ENCODE data around the gene MRPS11. TPM values are rescaled to one million over a fixed set of nuclear protein-coding genes. Genes with fewer than 3 reads are reported as not detected.
"Not testable (repeated sequence)": the region's sequence is repeated elsewhere in the genome, so short reads cannot be mapped to it uniquely, and the experiment has no call there.

The MRPS11 gene
- total RNA-seq, 3 donors from 2014 or later: 23.4 to 26.7 (median 25.6) TPM

GRCh38 chr15:88511161-88511560, 43.7 kb downstream of the MRPS11 start:
- no peaks in the 10 kb centered on the region for H3K27me3 ChIP-seq
- no peak for DNase-seq (ENCODE audit: low spot score in 2 of 2)
- no peaks in the 10 kb centered on the region for H3K9me3 ChIP-seq
- no peaks in the 10 kb centered on the region for H3K4me1 ChIP-seq
- intact Hi-C loops (cut with DNase I; ENCODE audit: low total_unique reads): no loop called here
- H3K36me3 ChIP-seq: no peaks in the 10 kb centered on the region
- H3K4me3 ChIP-seq: no peak overlapping the region
- TF ChIP-seq POLR2A (IDR thresholded peaks at IDR 0.05): no peak
- no peak for TF ChIP-seq POLR2AphosphoS5 (IDR thresholded peaks at IDR 0.05)
- no peak for TF ChIP-seq CTCF (IDR thresholded peaks at IDR 0.05)
- no peak overlapping the region for H3K27ac ChIP-seq

GRCh38 chr15:88512078-88512477, 44.6 kb downstream of the MRPS11 start:
- Histone ChIP-seq H3K36me3 (no peaks in the 10 kb centered on the region), H3K27ac (no peak overlapping the region)
- intact Hi-C loops (cut with DNase I; ENCODE audit: low total_unique reads): no loop called here

GRCh38 chr15:88512601-88513000, 45.1 kb downstream of the MRPS11 start:
- H3K36me3 ChIP-seq: no peaks in the 10 kb centered on the region

More at GRCh38 chr15:88512078-88512477, 44.6 kb downstream of the MRPS11 start:
- DNase-seq (ENCODE audit: low spot score in 2 of 2): no peak
- Histone ChIP-seq H3K9me3 (no peaks in the 10 kb centered on the region), H3K4me1 (no peaks in the 10 kb centered on the region), H3K4me3 (no peak overlapping the region), H3K27me3 (no peaks in the 10 kb centered on the region)
- TF ChIP-seq POLR2A (IDR thresholded peaks at IDR 0.05) (no peak), POLR2AphosphoS5 (IDR thresholded peaks at IDR 0.05) (no peak), CTCF (IDR thresholded peaks at IDR 0.05) (no peak)

GRCh38 chr15:88513195-88513594, 45.7 kb downstream of the MRPS11 start:
- Histone ChIP-seq H3K4me3 (no peak overlapping the region), H3K4me1 (no peaks in the 10 kb centered on the region), H3K36me3 (no peaks in the 10 kb centered on the region), H3K9me3 (no peaks in the 10 kb centered on the region), H3K27ac (no peak overlapping the region), H3K27me3 (no peaks in the 10 kb centered on the region)
- no peak for DNase-seq (ENCODE audit: low spot score in 2 of 2)
- intact Hi-C loops (cut with DNase I; ENCODE audit: low total_unique reads): no loop called here
- TF ChIP-seq POLR2AphosphoS5 (IDR thresholded peaks at IDR 0.05): no peak
- TF ChIP-seq CTCF (IDR thresholded peaks at IDR 0.05): no peak
- TF ChIP-seq POLR2A (IDR thresholded peaks at IDR 0.05): no peak

More at GRCh38 chr15:88512601-88513000, 45.1 kb downstream of the MRPS11 start:
- Histone ChIP-seq H3K4me1 (no peaks in the 10 kb centered on the region), H3K27me3 (no peaks in the 10 kb centered on the region), H3K4me3 (no peak overlapping the region), H3K9me3 (no peaks in the 10 kb centered on the region), H3K27ac (no peak overlapping the region)
- intact Hi-C loops (cut with DNase I; ENCODE audit: low total_unique reads): no loop called here
- TF ChIP-seq CTCF (IDR thresholded peaks at IDR 0.05) (no peak), POLR2AphosphoS5 (IDR thresholded peaks at IDR 0.05) (no peak), POLR2A (IDR thresholded peaks at IDR 0.05) (no peak)
- no peak for DNase-seq (ENCODE audit: low spot score in 2 of 2)

- no peaks in the 10 kb centered on the region for H3K9me3 ChIP-seq
- no peak for TF ChIP-seq POLR2A (IDR thresholded peaks at IDR 0.05)
- TF ChIP-seq POLR2AphosphoS5 (IDR thresholded peaks at IDR 0.05): no peak
- no peak for TF ChIP-seq CTCF (IDR thresholded peaks at IDR 0.05)
- intact Hi-C loops (cut with DNase I; ENCODE audit: low total_unique reads): no loop called here
- H3K4me1 ChIP-seq: no peaks in the 10 kb centered on the region
- no peak overlapping the region for H3K27ac ChIP-seq
- DNase-seq (ENCODE audit: low spot score in 2 of 2): no peak
- no peak overlapping the region for H3K4me3 ChIP-seq
- H3K27me3 ChIP-seq: no peaks in the 10 kb centered on the region
- no peaks in the 10 kb centered on the region for H3K36me3 ChIP-seq
Measured at GRCh38 chr15:88518903-88519302, 51.4 kb downstream of the MRPS11 start.

- H3K27me3 ChIP-seq; DNase-seq (ENCODE audit: low spot score in 2 of 2); H3K27ac ChIP-seq; intact Hi-C loops (cut with DNase I; ENCODE audit: low total_unique reads); H3K4me1 ChIP-seq; H3K9me3 ChIP-seq; H3K36me3 ChIP-seq; H3K4me3 ChIP-seq: not testable (repeated sequence)
Measured at GRCh38 chr15:88524094-88524493, 56.6 kb downstream of the MRPS11 start.
